IgD-negative memory B cell (primary cell): ENCODE data around the gene WWOX. TPM values are rescaled to one million over a fixed set of nuclear protein-coding genes. Genes with fewer than 3 reads are reported as not detected.

Source experiments
- H3K27ac Mint-ChIP-seq, 3 donors: one replicate each; pipeline ENCODE4 v1.8.0; 2020 to 2022; ENCODE audit warnings: mild to moderate bottlenecking in 3 of 3, mixed read lengths in 3 of 3, moderate library complexity in 1 of 3
- H3K27me3 Mint-ChIP-seq: one replicate; pipeline ENCODE4 v1.8.0; 2021; ENCODE audit warnings: mixed read lengths
- H3K36me3 Mint-ChIP-seq: one replicate; pipeline ENCODE4 v1.8.0; 2020; ENCODE audit warnings: mild to moderate bottlenecking, mixed read lengths
- H3K4me1 Mint-ChIP-seq, 3 donors: one replicate each; pipeline ENCODE4 v1.8.0; 2020 to 2022; ENCODE audit warnings: mixed read lengths in 3 of 3, mild to moderate bottlenecking in 1 of 3
- H3K4me3 Mint-ChIP-seq, 4 donors: one replicate each; pipeline ENCODE4 v1.8.0; 2020 to 2022; ENCODE audit warnings: mild to moderate bottlenecking in 4 of 4, mixed read lengths in 4 of 4, moderate library complexity in 3 of 4
- H3K9me3 Mint-ChIP-seq, 3 donors: one replicate each; pipeline ENCODE4 v1.8.0; 2020 to 2021; ENCODE audit warnings: mixed read lengths in 3 of 3, mild to moderate bottlenecking in 1 of 3
- polyA plus RNA-seq: library from polyadenylated mRNA; unstranded; fragments of 300-500 nt; fragmentation: Illumina TruSeq; gene quantifications from one replicate; pipeline ENCODE4 v1.2.3, GENCODE V29; 2021

Gene WWOX
- polyA plus RNA-seq, 1 donor from 2014 or later: 12.2 TPM

- peaks cover 8% of the 10 kb centered on the region for H3K36me3 Mint-ChIP-seq
- H3K27me3 Mint-ChIP-seq: peaks cover 3% of the 10 kb centered on the region
- no peak overlapping the region for H3K4me3 Mint-ChIP-seq
- peaks cover 10 to 15% (median 12%) of the 10 kb centered on the region in 3 donors for H3K9me3 Mint-ChIP-seq
- H3K4me1 Mint-ChIP-seq: peaks cover 2 to 7% (median 5%) of the 10 kb centered on the region in 3 donors
- H3K27ac Mint-ChIP-seq: peak overlapping the region in 1 of 3 donors; percentile 92
Observed at GRCh38 chr16:78630102-78630501, 530.6 kb downstream of the WWOX start.

GRCh38 chr16:78633551-78633950 lies 534.1 kb downstream of the WWOX start:
- Mint-ChIP-seq H3K27ac (no peak overlapping the region), H3K27me3 (peaks cover 3% of the 10 kb centered on the region), H3K4me1 (no peaks in the 10 kb centered on the region), H3K9me3 (peaks cover 11 to 15% (median 12%) of the 10 kb centered on the region in 3 donors), H3K4me3 (peak overlapping the region in 1 of 4 donors; percentile 45), H3K36me3 (peaks cover 14% of the 10 kb centered on the region)

DNA sequence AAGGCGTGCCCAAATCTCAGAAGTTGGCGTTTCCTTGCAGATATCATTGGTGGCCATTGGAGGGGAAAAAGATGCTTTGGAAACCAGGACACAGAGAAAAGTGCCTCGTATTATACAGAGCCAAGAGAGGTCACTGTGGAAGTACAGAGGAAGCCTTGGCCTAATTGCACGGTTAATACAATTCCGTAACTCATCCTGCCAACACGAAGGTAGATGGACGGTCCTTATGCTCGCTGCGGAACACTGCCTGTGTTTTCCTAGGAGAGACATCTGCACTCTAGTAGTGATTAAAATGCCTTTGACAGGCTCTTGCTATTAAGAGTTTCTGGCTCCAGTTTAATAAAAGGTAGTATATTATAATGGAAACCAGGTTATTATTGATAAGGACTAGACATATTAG lies 536.4 kb downstream of the WWOX start:
- Mint-ChIP-seq H3K9me3 (peaks cover 3 to 4% (median 3%) of the 10 kb centered on the region in 3 donors), H3K27ac (no peak overlapping the region), H3K4me3 (no peak overlapping the region), H3K36me3 (peaks cover 6% of the 10 kb centered on the region), H3K4me1 (no peaks in the 10 kb centered on the region), H3K27me3 (peaks cover 15% of the 10 kb centered on the region)

- peaks cover 10% of the 10 kb centered on the region for H3K36me3 Mint-ChIP-seq
- H3K4me3 Mint-ChIP-seq: no peak overlapping the region
- H3K27ac Mint-ChIP-seq: no peak overlapping the region
- H3K9me3 Mint-ChIP-seq: peaks cover 0 to 2% (median 0%) of the 10 kb centered on the region in 3 donors
- H3K4me1 Mint-ChIP-seq: no peaks in the 10 kb centered on the region
- peaks cover 28% of the 10 kb centered on the region for H3K27me3 Mint-ChIP-seq
Observed at GRCh38 chr16:78638371-78638770, 538.9 kb downstream of the WWOX start.

DNA sequence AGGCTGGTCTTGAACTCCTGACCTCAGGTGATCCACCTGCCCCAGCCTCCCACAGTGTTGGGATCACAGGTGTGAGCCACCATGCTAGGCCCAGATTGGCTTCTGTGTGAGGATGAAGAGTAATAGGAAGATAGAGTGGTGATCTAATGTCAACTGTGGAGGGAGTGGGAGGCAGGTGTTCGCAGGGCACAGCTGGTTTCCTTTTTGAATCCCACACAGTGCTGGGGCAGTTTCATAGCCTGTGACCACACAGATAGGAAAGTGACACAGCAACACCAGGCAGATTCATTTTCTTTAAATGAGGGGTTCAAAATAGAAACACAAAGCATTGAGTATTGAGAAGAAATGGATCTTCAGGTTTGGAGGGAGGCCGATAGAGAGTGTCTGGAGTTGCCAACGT lies 540.3 kb downstream of the WWOX start:
- Mint-ChIP-seq H3K27me3 (peaks cover 28% of the 10 kb centered on the region), H3K4me1 (no peaks in the 10 kb centered on the region), H3K27ac (no peak overlapping the region), H3K36me3 (peaks cover 10% of the 10 kb centered on the region), H3K9me3 (peaks cover 0 to 2% (median 0%) of the 10 kb centered on the region in 3 donors), H3K4me3 (no peak overlapping the region)

- Mint-ChIP-seq H3K4me1 (no peaks in the 10 kb centered on the region), H3K27me3 (peaks cover 28% of the 10 kb centered on the region), H3K9me3 (peaks cover 0 to 2% (median 0%) of the 10 kb centered on the region in 3 donors), H3K4me3 (no peak overlapping the region), H3K36me3 (peaks cover 10% of the 10 kb centered on the region), H3K27ac (no peak overlapping the region)
Observed at GRCh38 chr16:78640886-78641285, 541.4 kb downstream of the WWOX start.

GRCh38 chr16:78641433-78641832 lies 542.0 kb downstream of the WWOX start:
- Mint-ChIP-seq H3K4me1 (no peaks in the 10 kb centered on the region), H3K36me3 (peaks cover 10% of the 10 kb centered on the region), H3K27ac (no peak overlapping the region), H3K9me3 (peaks cover 0 to 2% (median 0%) of the 10 kb centered on the region in 3 donors), H3K27me3 (peaks cover 28% of the 10 kb centered on the region), H3K4me3 (no peak overlapping the region)

DNA sequence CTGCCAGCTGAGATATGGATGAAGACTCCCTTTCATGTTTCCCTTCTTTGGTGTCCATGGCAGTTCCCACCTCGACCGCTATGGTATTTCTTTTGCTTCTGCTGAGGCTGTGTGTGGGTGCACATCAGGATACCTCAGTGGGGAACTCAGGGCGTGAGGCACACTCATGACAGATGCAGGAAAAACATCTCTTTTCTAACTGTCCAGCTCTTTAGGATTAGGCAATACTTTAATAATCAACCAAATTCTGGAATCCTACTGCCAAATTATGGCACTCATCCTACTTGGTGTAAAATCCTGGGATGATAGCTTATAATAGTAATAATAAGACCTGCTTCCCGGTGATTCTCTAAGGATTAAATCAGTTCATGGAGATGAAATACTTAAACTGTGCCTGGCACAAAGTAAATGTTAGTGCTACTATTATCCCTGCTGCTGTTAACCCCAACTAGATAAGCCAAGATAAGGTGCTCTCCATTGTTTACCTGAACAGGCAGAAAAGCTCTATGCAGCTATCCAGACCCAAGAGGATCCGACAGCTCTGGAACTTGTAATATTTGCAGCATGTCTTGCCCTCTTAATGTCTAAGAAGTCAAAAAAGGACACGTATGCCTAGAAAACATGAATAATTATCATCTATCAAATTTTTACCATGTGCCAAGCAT lies 543.3 kb downstream of the WWOX start:
- Mint-ChIP-seq H3K4me3 (no peak overlapping the region), H3K9me3 (no peaks in the 10 kb centered on the region), H3K27me3 (peaks cover 28% of the 10 kb centered on the region), H3K36me3 (peaks cover 10% of the 10 kb centered on the region), H3K4me1 (no peaks in the 10 kb centered on the region), H3K27ac (no peak overlapping the region)

DNA sequence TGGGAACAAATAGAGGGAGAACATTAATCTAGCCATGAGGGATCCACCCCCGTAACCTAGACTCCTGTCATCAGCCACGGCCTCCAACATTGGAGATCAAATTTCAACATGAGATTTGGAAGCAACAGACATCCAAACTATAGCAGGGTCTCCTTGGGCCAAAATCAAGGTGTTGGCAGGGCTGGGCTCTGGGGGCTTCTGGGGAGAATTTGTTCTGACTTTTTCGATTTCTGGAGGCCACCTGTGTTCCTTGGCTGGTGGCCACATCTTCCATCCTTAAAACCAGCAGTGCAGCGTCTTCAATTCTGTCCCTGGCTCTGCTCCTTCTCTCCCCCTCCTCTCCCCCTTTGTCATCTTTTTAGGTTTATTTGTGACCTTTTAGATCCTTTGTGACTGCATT lies 546.2 kb downstream of the WWOX start:
- Mint-ChIP-seq H3K4me3 (no peak overlapping the region), H3K27ac (no peak overlapping the region), H3K4me1 (no peaks in the 10 kb centered on the region), H3K27me3 (peaks cover 15% of the 10 kb centered on the region), H3K9me3 (peaks cover 0 to 2% (median 0%) of the 10 kb centered on the region in 3 donors), H3K36me3 (peaks cover 5% of the 10 kb centered on the region)

GRCh38 chr16:78647019-78647418 lies 547.6 kb downstream of the WWOX start:
- H3K27ac Mint-ChIP-seq: peak overlapping the region in 1 of 3 donors; percentile 73
- peaks cover 0 to 2% (median 0%) of the 10 kb centered on the region in 3 donors for H3K9me3 Mint-ChIP-seq
- H3K27me3 Mint-ChIP-seq: peaks cover 3% of the 10 kb centered on the region
- H3K4me1 Mint-ChIP-seq: no peaks in the 10 kb centered on the region
- no peak overlapping the region for H3K4me3 Mint-ChIP-seq
- peaks cover 1% of the 10 kb centered on the region for H3K36me3 Mint-ChIP-seq

DNA sequence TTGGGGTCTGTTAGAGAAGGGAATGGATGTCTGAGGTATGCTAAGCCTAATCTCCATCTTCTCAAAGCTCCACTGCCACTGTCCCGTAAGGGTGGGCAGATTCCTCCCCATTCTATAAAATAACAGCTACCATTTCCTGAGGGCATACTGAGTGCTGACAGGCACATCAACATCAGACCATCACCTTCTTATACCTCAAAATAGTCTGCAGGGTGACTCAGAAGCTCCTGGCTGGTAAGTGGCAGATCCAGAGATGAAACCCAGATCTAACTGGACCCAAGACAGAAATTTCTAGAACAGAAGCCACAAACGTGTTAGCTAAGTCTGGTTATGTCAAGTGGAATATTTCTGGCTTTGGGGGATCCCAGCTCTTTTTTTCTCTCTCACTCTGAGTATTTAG lies 548.0 kb downstream of the WWOX start:
- H3K4me1 Mint-ChIP-seq: no peaks in the 10 kb centered on the region
- no peak overlapping the region for H3K27ac Mint-ChIP-seq
- no peak overlapping the region for H3K4me3 Mint-ChIP-seq
- H3K9me3 Mint-ChIP-seq: peaks cover 0 to 2% (median 0%) of the 10 kb centered on the region in 3 donors
- peaks cover 2% of the 10 kb centered on the region for H3K27me3 Mint-ChIP-seq
- peaks cover 1% of the 10 kb centered on the region for H3K36me3 Mint-ChIP-seq

- Mint-ChIP-seq H3K9me3 (peaks cover 0 to 2% (median 0%) of the 10 kb centered on the region in 3 donors), H3K27me3 (no peaks in the 10 kb centered on the region), H3K27ac (no peak overlapping the region), H3K4me3 (no peak overlapping the region), H3K4me1 (no peaks in the 10 kb centered on the region), H3K36me3 (peaks cover 2% of the 10 kb centered on the region)
Observed at GRCh38 chr16:78648517-78648916, 549.1 kb downstream of the WWOX start.

DNA sequence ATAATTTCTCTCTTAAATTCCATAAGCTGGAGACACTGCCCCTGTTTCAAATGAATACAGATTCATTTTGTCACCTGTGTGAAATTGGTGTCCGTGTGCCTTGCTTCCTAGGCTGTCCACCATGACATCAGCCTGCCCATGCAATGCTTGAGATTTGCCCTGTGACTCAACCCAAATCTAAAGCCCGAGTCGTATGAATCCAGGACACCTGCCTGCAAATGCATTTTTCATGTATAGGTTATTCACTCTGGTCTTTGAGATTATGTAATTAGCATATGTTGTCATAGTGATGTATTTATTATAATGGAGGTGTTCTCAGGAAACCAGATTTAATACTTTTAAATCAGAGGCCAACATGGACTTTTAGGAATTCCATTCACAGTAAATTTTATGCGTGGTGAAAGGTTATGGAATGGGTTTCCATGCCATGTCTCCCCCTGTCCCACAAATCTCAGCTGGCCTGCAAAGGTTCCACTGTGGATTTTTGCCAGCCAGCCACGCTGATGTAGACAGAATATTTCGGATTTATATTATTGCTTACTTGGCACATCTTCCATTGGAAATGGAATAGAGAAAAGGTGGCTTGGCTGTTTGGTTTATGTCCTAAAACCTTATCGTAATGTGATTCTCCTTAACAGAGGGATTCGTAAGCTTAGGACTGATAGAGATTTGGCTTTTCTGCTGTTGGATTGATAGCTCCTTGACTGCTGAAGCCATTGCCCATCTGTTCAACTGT lies 551.1 kb downstream of the WWOX start:
- Mint-ChIP-seq H3K4me3 (no peak overlapping the region), H3K27ac (peak overlapping the region in 1 of 3 donors; percentile 53), H3K4me1 (no peaks in the 10 kb centered on the region), H3K9me3 (peaks cover 0 to 2% (median 0%) of the 10 kb centered on the region in 3 donors), H3K27me3 (no peaks in the 10 kb centered on the region), H3K36me3 (peaks cover 4% of the 10 kb centered on the region)

DNA sequence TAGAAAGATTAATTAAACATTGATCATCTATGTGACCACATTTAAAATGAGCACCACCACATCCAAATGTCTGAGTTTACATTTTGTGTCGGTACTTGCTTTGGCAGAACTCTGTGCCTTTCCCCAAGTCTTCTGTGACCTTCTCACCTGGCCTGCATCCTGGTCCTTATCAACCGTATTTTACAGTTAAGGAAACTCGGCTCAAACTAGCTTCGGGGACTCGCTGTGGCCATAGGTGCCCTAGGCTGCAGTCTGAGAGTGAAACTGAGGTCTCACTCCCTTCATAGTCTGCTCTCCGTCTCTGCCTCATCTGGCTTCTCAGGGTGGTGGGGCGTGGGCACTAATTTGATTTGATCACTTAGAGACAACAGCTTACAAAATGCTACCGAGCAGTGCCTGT lies 555.5 kb downstream of the WWOX start:
- no peak overlapping the region for H3K27ac Mint-ChIP-seq
- H3K36me3 Mint-ChIP-seq: peaks cover 3% of the 10 kb centered on the region
- no peaks in the 10 kb centered on the region for H3K9me3 Mint-ChIP-seq
- no peak overlapping the region for H3K4me3 Mint-ChIP-seq
- H3K27me3 Mint-ChIP-seq: no peaks in the 10 kb centered on the region
- H3K4me1 Mint-ChIP-seq: peaks cover 0 to 4% (median 0%) of the 10 kb centered on the region in 3 donors

GRCh38 chr16:78655331-78656113 lies 556.1 kb downstream of the WWOX start:
- no peaks in the 10 kb centered on the region for H3K9me3 Mint-ChIP-seq
- no peak overlapping the region for H3K4me3 Mint-ChIP-seq
- H3K27ac Mint-ChIP-seq: no peak overlapping the region
- peaks cover 0 to 4% (median 0%) of the 10 kb centered on the region in 3 donors for H3K4me1 Mint-ChIP-seq
- H3K27me3 Mint-ChIP-seq: no peaks in the 10 kb centered on the region
- H3K36me3 Mint-ChIP-seq: peaks cover 3% of the 10 kb centered on the region
